HepG2 (cell line): ENCODE results near the gene DNM3. TPM values are rescaled to one million over a fixed set of nuclear protein-coding genes. Genes with fewer than 3 reads are reported as not detected.

ENCODE experiments used
- CBX5 ChIP-seq: sonication (generic); formaldehyde crosslinking; IDR thresholded peaks from 2 replicates; pipeline ENCODE4 v1.4.0; 2020; ENCODE audit warnings: missing genetic modification reagents, borderline replicate concordance
- CHD4 ChIP-seq: fragments of 200-600 bp; sonication (generic); IDR thresholded peaks from 2 replicates; pipeline ENCODE4 v1.7.0; 2017; ENCODE audit warnings: mild to moderate bottlenecking, low read length, borderline replicate concordance
- CREB3 ChIP-seq: sonication (generic); formaldehyde crosslinking; IDR thresholded peaks from 2 replicates; pipeline ENCODE4 v1.5.0; 2020; ENCODE audit warnings: missing genetic modification reagents
- EEA1 ChIP-seq: sonication (generic); formaldehyde crosslinking; IDR thresholded peaks from 2 replicates; pipeline ENCODE4 v1.5.1; 2020; ENCODE audit warnings: mild to moderate bottlenecking, missing genetic modification reagents, borderline replicate concordance
- HNF1A ChIP-seq, 2 experiments: sonication (generic) in 1 of 2; formaldehyde crosslinking in 1 of 2; IDR thresholded peaks; 2 replicates each; pipeline versions ENCODE4 v1.4.0 to v1.6.1; 2016 to 2020; ENCODE audit warnings: borderline replicate concordance in 1 of 2, low read depth in 1 of 2, mild to moderate bottlenecking in 1 of 2, missing genetic modification reagents in 1 of 2
- IKZF4 ChIP-seq: sonication (generic); formaldehyde crosslinking; IDR thresholded peaks from 2 replicates; pipeline ENCODE4 v1.5.1; 2020; ENCODE audit warnings: borderline replicate concordance, mild to moderate bottlenecking, low read depth, missing genetic modification reagents; ENCODE audit errors: not compliant biosample characterization
- MIER3 ChIP-seq: IDR thresholded peaks from 2 replicates; pipeline ENCODE4 v1.6.1; 2016; ENCODE audit warnings: missing compliant biosample characterization, borderline replicate concordance
- PBX2 ChIP-seq: IDR thresholded peaks from 2 replicates; pipeline ENCODE4 v1.6.1; 2016; ENCODE audit warnings: control low read depth
- REL ChIP-seq: sonication (generic); formaldehyde crosslinking; conservative IDR thresholded peaks from 2 replicates; pipeline ENCODE4 v1.8.0; 2022; ENCODE audit warnings: mild to moderate bottlenecking, missing genetic modification reagents, moderate library complexity
- SP4 ChIP-seq: sonication (generic); formaldehyde crosslinking; IDR thresholded peaks from 2 replicates; pipeline ENCODE4 v1.8.1; 2023; ENCODE audit warnings: mild to moderate bottlenecking, missing genetic modification reagents
- TBP ChIP-seq: sonication (generic); formaldehyde crosslinking; IDR thresholded peaks from 2 replicates; pipeline ENCODE4 v1.5.0; 2020; ENCODE audit warnings: missing genetic modification reagents
- ZFP36L1 ChIP-seq: sonication (generic); formaldehyde crosslinking; IDR thresholded peaks from 2 replicates; pipeline ENCODE4 v1.8.0; 2022; ENCODE audit warnings: mild to moderate bottlenecking, missing genetic modification reagents, moderate library complexity
- ZNF160 ChIP-seq: sonication (generic); formaldehyde crosslinking; IDR thresholded peaks from 2 replicates; pipeline ENCODE4 v1.8.0; 2022; ENCODE audit warnings: mild to moderate bottlenecking, inconsistent platforms, missing genetic modification reagents
- ZNF235 ChIP-seq: sonication (generic); formaldehyde crosslinking; IDR thresholded peaks from 2 replicates; pipeline ENCODE4 v1.8.1; 2023; ENCODE audit warnings: mild to moderate bottlenecking, missing genetic modification reagents, borderline replicate concordance
- ZNF564 ChIP-seq: sonication (generic); formaldehyde crosslinking; IDR thresholded peaks from 2 replicates; pipeline ENCODE4 v1.8.1; 2023; ENCODE audit warnings: mild to moderate bottlenecking, missing genetic modification reagents
- ZNF574 ChIP-seq: sonication (generic); formaldehyde crosslinking; IDR thresholded peaks from 2 replicates; pipeline ENCODE4 v1.4.0; 2020; ENCODE audit warnings: missing genetic modification reagents
- polyA plus RNA-seq, 8 experiments: library from polyadenylated mRNA; depleted of rRNA in 3 of 8; stranded (reverse) in 7 of 8; unstranded in 1 of 8; fragments of >200 nt; fragmentation: Illumina TruSeq in 4 of 8; extraction: Trizol in 4 of 8; gene quantifications; 2 replicates each; pipeline versions ENCODE4 v1.2.1 to v1.2.3, GENCODE V29; 2011 to 2016; ENCODE audit warnings: low read depth in 4 of 8, missing spikeins in 1 of 8, mixed read lengths in 1 of 8; ENCODE audit not compliant: insufficient read depth in 1 of 8
- total RNA-seq, 5 experiments: library from RNA; depleted of rRNA; stranded (reverse); fragments of >200 nt; fragmentation: Illumina TruSeq; extraction: Trizol; gene quantifications; 2 replicates each; pipeline ENCODE4 v1.2.3, GENCODE V29; 2016; ENCODE audit warnings: low read depth in 1 of 5
- TF ChIP-seq, protein P1 (sequence below): sonication (generic); formaldehyde crosslinking; IDR thresholded peaks from 2 replicates; pipeline ENCODE4 v1.4.0; 2020; ENCODE audit warnings: mild to moderate bottlenecking, missing genetic modification reagents
- TF ChIP-seq, protein P2 (sequence below): sonication (generic); formaldehyde crosslinking; IDR thresholded peaks from 2 replicates; pipeline ENCODE4 v1.4.0; 2020; ENCODE audit warnings: missing genetic modification reagents

Gene DNM3
- total and polyA plus RNA-seq, 2 of the 13 experiments (the other 11 are each of a cell fraction or from before 2014, with no cell fraction given): 0.05 TPM; not detected in 1

DNA sequence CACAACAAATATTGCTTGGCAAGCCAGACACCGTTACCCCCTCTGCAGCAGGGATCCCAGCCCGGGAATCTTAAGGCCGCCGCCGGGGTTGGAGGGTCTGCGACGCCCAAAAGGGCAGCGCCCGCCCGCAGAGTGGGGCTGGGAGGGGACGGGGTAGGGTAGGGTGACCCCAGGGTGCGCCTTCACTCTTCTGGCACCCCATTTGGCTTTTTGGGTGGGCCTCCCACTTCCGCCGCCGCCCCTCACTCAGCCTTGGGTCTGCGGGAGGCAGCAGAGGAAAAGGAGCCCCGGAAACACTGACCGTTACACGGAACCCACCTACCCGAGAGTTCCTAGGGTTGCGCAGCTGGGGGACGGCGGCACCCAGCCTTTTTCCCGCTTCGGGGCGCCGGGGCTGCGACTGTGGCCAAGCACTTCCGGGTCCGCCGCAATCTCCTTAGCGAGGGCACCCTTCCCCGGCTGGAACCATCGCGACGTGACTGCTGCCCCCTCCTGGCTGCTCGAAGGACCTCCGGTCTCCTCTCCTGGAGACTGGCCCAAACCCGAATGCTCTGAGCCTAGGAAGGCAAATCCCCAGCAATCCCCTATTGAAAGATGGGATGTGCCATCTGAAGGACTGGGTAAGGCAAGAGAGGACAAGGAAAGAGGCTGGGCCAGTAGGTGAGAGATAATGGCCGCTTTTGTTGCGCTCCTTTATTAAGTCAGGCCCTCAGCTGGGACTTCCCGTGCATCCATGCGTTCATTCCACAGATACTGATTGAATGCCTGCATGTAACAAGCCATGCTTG is 602.6 kb downstream of the DNM3 start, which contains the start of gene PIGC (continued):
- TF ChIP-seq HNF1A (IDR thresholded peaks at IDR 0.05; ENCODE audit: low read depth): no peak
- peak; percentile 45; the same call in 1 of the 2 replicates for TF ChIP-seq HNF1A (CRISPR knock-in tag; IDR thresholded peaks at IDR 0.05; ENCODE audit: borderline replicate concordance)
- TF ChIP-seq, protein P1, sequence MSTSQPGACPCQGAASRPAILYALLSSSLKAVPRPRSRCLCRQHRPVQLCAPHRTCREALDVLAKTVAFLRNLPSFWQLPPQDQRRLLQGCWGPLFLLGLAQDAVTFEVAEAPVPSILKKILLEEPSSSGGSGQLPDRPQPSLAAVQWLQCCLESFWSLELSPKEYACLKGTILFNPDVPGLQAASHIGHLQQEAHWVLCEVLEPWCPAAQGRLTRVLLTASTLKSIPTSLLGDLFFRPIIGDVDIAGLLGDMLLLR (CRISPR knock-in tag): peak; percentile 70
- TF ChIP-seq ZFP36L1: no peak
- TF ChIP-seq SP4 (CRISPR knock-in tag): no peak
- TF ChIP-seq CBX5: no peak; the same call in 1 of the 2 replicates
- TF ChIP-seq ZNF574: peak; percentile 99
- TF ChIP-seq ZNF235 (CRISPR knock-in tag): peak; percentile 50; the same call in 1 of the 2 replicates
- TF ChIP-seq CHD4: no peak
- no peak for TF ChIP-seq EEA1 (CRISPR knock-in tag)
- TF ChIP-seq, protein P2, sequence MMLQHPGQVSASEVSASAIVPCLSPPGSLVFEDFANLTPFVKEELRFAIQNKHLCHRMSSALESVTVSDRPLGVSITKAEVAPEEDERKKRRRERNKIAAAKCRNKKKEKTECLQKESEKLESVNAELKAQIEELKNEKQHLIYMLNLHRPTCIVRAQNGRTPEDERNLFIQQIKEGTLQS (CRISPR knock-in tag): no peak
- TF ChIP-seq TBP (CRISPR knock-in tag): no peak
- no peak for TF ChIP-seq IKZF4 (CRISPR knock-in tag)
- TF ChIP-seq MIER3 (CRISPR knock-in tag): no peak
- TF ChIP-seq ZNF564 (CRISPR knock-in tag): 0 out of 2 replicates have a peak, but pooled peaks have one; percentile 69
- TF ChIP-seq CREB3 (CRISPR knock-in tag): peak; percentile 55; the same call in 1 of the 2 replicates
- no peak for TF ChIP-seq PBX2
- no peak for TF ChIP-seq ZNF160 (CRISPR knock-in tag)
- TF ChIP-seq REL (CRISPR knock-in tag): no peak
